RWPE1 (cell line): ENCODE results near the gene NIP7.

Experiments used
- CTCF ChIA-PET: fragments of 350-600 bp; sonication (Branson Sonifier 250); formaldehyde crosslinking; extraction: SDS; loops from one replicate; lab custom pipeline; 2021; lab: Yijun Ruan, JAX
- POLR2A ChIA-PET: fragments of 400-600 bp; formaldehyde crosslinking; extraction: SDS; loops from one replicate; lab custom pipeline; 2020; ENCODE audit warnings: antibody characterized with exemption; ENCODE audit not compliant: low non-redundant PET; lab: Yijun Ruan, JAX
- DNase-seq: peaks from one replicate; pipeline ENCODE4 v3.0.0; 2012; ENCODE audit warnings: low spot score
- H3K27ac ChIP-seq: fragments of 450-650 bp; 2 replicates; pipeline ENCODE4 v1.5.1; 2017
- TF ChIP-seq, protein P1 (sequence below): fragments of 450-650 bp; conservative IDR thresholded peaks from 2 replicates; pipeline ENCODE4 v1.5.1; 2017; ENCODE audit warnings: low read depth, mild to moderate bottlenecking

NIP7 gene

DNA sequence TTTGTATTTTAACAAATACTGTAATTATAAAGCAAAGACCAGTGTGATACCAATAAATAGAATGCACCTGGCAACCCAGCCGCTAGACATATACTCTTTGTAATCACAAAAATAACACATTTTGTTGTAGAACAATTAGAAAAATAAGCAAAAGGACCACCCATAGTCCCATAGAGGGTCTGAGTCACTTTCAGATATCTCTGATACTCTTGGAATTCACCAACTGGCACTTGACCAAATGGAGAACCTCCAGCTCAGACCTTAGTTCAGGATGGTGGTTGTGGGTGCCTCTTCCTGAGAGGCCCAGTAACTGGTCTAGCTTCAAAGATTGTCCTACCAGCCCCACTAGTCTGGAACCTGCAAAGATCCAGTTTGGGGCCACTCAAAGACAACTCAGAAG lies 47.0 kb downstream of the NIP7 start:
- ChIA-PET CTCF (interaction anchor here (0.6 to 1.0 kb wide), 2 partner anchors 143 to 252 kb away, joined by 3 to 7 read pairs; no protein-coding TSS in a partner anchor), POLR2A (no interaction called here)
- H3K27ac ChIP-seq, result peak overlapping the region; percentile 86
- DNase-seq, result no peak
- TF ChIP-seq, protein P1, sequence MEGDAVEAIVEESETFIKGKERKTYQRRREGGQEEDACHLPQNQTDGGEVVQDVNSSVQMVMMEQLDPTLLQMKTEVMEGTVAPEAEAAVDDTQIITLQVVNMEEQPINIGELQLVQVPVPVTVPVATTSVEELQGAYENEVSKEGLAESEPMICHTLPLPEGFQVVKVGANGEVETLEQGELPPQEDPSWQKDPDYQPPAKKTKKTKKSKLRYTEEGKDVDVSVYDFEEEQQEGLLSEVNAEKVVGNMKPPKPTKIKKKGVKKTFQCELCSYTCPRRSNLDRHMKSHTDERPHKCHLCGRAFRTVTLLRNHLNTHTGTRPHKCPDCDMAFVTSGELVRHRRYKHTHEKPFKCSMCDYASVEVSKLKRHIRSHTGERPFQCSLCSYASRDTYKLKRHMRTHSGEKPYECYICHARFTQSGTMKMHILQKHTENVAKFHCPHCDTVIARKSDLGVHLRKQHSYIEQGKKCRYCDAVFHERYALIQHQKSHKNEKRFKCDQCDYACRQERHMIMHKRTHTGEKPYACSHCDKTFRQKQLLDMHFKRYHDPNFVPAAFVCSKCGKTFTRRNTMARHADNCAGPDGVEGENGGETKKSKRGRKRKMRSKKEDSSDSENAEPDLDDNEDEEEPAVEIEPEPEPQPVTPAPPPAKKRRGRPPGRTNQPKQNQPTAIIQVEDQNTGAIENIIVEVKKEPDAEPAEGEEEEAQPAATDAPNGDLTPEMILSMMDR, result no peak
